ENCODE data around the gene ITIH1. TPM values are rescaled to one million over a fixed set of nuclear protein-coding genes. Genes with fewer than 3 reads are reported as not detected.
"Not testable (repeated sequence)": the region's sequence is repeated elsewhere in the genome, so short reads cannot be mapped to it uniquely, and the experiment has no call there.

ITIH1 gene
- total RNA-seq, 1 experiment from 2014 or later = not detected

GRCh38 chr3:52774066-52774713 is 3.2 kb upstream of the ITIH1 start:
- DNase-seq (ENCODE audit: low spot score) = no peak

DNA sequence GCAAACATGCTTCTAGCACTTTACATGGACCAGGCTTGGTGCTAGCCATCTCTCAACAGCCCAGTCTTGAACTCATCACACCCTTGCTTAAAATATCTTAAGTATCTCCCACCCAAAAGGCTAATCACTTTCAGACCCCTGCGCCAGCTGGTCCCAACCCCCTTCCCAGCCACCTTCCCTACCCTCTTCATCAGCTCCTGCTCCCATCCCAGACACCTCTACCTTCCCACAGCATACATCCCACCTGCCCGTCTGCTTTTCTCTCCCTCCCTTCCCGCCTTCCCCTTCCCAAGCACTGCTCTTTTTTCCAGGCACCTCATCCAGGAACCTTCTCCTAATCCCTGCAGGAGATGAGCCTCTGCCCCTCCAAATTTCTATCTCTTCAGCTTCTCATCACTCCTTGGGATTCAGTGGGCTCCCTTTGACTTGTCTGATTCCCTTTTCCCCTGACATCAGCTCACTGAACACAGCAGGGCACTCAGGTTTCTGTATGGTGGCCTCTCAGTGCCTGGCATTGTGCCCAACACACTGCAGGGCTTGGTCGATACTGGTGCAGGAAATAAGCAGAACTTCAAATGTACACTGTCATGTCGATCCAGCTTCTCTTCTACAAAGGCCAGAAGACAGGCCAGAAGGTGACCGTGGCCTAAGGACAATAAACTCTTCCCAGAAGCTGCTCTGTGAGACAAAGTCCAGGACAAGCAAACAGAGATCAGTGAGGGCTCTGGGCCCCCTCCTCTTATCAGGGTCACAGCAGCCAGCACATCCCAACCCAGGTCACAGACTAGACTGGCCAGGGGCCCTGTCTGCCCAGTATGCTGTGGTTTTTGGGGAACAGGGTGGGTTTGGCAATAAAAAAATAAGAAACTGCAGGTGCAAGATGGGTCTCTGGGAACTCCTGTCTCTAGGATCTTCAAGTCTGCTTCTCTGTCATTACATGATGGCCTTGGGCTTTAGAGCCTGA is 2.2 kb upstream of the ITIH1 start:
- DNase-seq (ENCODE audit: low spot score) = no peak

GRCh38 chr3:52775877-52776276 is 1.5 kb upstream of the ITIH1 start:
- DNase-seq (ENCODE audit: low spot score) = no peak

- not testable (repeated sequence) for DNase-seq (ENCODE audit: low spot score)
Measured at GRCh38 chr3:52776486-52776885, 913 bp upstream of the ITIH1 start.

GRCh38 chr3:52777959-52778805 is 783 bp downstream of the ITIH1 start:
- no peak for DNase-seq (ENCODE audit: low spot score)

DNA sequence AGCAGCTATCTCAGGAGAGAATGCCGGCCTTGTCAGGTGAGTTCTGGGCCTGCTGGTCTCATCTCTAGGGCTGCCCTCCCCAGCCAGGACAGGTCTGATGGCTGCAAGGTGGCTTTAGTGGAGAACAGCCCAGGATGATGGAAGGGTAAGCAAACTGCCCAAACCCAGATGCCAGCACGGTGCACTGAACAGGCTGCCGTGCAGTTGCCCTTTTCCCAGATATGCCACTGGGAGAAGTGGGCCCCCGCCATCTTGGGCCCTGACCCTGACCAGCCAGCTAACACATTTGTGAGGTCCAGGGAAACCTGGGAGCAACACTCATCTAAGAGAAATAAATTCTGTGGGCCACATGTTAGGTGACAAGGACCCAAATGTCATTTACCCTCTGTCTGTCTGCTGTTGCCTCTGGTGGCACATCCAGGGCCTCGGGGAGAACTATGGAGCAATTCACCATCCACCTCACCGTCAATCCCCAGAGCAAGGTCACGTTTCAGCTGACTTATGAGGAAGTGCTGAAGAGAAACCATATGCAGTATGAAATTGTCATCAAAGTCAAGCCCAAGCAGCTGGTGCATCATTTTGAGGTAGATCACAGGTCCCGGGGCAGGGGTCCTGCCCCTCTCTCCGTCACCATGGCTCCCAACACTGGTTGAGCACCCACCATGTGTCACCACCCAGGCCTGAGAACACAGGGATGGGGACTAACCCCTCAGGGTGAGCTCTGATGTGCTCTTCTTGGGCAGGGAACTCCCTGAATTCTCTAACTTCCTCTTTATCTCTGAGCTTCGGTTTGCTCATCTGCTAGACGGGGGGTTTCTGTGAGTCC is 1.8 kb downstream of the ITIH1 start:
- no peak for DNase-seq (ENCODE audit: low spot score)

DNA sequence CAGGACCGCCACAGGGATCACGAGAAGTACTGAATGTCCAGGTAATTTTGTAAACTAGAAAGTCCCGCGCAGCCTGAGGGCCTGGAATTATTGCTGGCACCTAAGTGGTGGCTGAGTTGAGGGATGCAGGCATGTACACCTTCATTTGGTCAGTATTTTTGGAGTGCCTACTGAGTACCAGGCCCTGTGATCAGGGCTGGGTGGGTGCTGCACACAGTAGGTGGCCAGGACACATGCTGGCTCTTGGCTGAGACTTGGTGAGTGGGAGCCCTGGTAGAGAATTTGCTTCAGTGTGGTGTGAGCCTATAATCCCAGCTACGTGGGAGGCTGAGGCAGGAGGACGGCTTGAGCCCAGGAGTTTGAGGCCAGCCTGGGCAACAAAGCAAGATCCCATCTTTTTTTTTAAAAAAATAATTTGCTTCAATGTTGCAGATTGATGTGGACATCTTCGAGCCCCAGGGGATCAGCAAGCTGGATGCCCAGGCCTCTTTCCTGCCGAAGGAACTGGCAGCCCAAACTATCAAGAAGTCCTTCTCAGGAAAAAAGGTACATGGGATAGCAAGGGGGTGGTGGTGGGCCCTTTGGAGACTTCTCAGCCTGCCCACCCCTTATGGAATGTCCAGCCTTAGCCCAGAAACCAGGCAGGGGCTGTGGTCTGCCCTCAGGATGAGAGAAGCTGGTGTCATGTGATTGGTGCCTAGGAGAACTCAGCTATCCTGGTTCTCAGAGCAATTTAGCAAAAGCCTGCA is 2.6 kb downstream of the ITIH1 start:
- DNase-seq (ENCODE audit: low spot score) = no peak

- DNase-seq (ENCODE audit: low spot score) = no peak
Measured at GRCh38 chr3:52781741-52782140, 4.3 kb downstream of the ITIH1 start.

- no peak for DNase-seq (ENCODE audit: low spot score)
Measured at GRCh38 chr3:52782412-52783210, 5.2 kb downstream of the ITIH1 start.

DNA sequence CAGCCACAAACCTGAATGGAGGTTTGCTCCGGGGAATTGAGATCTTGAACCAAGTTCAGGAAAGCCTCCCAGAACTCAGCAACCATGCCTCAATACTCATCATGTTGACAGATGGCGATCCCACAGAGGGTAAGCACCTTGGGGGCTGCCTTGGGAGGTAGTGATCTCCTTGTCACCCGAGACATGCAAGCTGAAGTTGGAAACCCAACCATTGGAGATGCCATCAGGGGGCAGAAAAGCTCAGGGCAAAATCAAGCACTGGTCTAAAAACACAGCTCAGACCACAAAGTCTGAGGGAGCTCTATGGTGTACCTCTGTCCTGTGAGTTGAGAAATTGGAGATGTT is 5.8 kb downstream of the ITIH1 start:
- DNase-seq (ENCODE audit: low spot score) = no peak

- no peak for DNase-seq (ENCODE audit: low spot score)
Measured at GRCh38 chr3:52784021-52784621, 6.7 kb downstream of the ITIH1 start.

DNA sequence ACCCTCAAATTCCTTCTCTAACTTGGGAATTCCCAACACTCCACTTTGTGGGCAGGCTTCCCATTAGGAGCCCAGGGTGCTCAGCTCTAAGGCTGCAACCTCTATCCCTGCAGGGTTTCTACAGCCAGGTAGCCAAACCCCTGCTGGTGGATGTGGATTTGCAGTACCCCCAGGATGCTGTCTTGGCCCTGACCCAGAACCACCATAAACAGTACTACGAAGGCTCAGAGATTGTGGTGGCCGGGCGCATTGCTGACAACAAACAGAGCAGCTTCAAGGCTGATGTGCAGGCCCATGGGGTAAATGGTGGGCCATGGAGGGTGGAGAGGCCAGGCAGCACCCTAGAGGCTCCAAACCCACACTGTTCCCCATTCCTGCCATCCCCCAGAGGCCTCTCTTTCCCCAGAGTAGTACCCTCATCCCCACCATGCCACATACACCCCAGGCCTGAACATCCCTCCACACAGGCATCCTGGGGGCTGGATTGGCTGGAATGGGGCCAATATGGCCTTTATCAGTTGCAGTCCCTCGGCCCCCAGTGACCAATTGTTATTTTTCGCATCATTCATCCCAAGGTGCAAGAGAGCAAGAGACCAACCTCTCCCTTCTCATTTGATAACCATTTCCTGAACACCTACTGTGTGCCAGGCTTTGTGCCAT is 7.7 kb downstream of the ITIH1 start:
- no peak for DNase-seq (ENCODE audit: low spot score)

- no peak for DNase-seq (ENCODE audit: low spot score)
Measured at GRCh38 chr3:52786330-52787215, 9.2 kb downstream of the ITIH1 start.

DNA sequence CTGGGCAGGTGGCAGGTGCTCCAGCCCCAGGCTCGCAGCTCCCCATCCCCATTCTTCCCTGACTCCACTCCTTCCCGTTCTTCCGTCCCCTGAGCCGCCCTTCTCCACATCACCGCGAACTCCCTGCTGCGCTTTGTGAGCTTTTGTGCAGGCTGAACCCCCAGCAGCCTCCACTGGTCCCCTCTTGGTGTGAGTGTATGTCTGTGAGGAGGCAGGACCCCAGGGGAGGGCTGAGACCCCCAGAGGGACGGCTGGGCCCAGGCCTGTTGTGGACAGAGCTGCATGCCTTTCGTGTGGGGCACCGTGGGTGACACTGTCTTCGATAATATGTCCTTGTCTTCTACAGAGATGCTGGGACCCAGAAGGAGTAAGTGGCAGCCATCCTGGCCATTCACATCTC is 9.8 kb downstream of the ITIH1 start:
- no peak for DNase-seq (ENCODE audit: low spot score)

GRCh38 chr3:52787672-52788625 is 10.6 kb downstream of the ITIH1 start:
- DNase-seq (ENCODE audit: low spot score) = no peak

All from HT-29 (cell line).